ENCODE results near the gene CSF2RB.

Gene CSF2RB

GRCh38 chr22:36921309-36922104, 8.1 kb downstream of the CSF2RB start:
- no peaks in the 10 kb centered on the region for H3K4me1 ChIP-seq (ENCODE audit: insufficient read depth, low read length, poor library complexity, severe bottlenecking)
- H3F3A ChIP-seq (ENCODE audit: low read depth) = no peaks in the 10 kb centered on the region
- H3K36me3 ChIP-seq (ENCODE audit: insufficient read depth, low read length) = no peaks in the 10 kb centered on the region
- TF ChIP-seq EZH2phosphoT487 (IDR thresholded peaks at IDR 0.05; ENCODE audit: borderline replicate concordance) (no peak), CTCF (conservative IDR thresholded peaks at IDR 0.05; ENCODE audit: low read length) (no peak)
- H3K4me3 ChIP-seq (ENCODE audit: low read length, poor library complexity, severe bottlenecking) = no peak overlapping the region
- H3K9me3 ChIP-seq (ENCODE audit: insufficient read depth, low read depth, low read length) = no peaks in the 10 kb centered on the region
- H3K79me2 ChIP-seq (ENCODE audit: insufficient read depth, low read length) = no peaks in the 10 kb centered on the region
- H2AFZ ChIP-seq (ENCODE audit: low read length) = no peak overlapping the region
- H3K27me3 ChIP-seq (ENCODE audit: insufficient read depth, low read length, poor library complexity, severe bottlenecking) = no peaks in the 10 kb centered on the region
- no peaks in the 10 kb centered on the region for H3K9me2 ChIP-seq (replicated peaks; ENCODE audit: low read depth, low read length)
- H3K9ac ChIP-seq (ENCODE audit: low read depth, low read length, poor library complexity, severe bottlenecking) = no peak overlapping the region
- no peak overlapping the region for H3K4me2 ChIP-seq (ENCODE audit: low read depth, low read length, poor library complexity, severe bottlenecking)
- H4K20me1 ChIP-seq (ENCODE audit: insufficient read depth, low read length, poor library complexity, severe bottlenecking) = no peaks in the 10 kb centered on the region

- Histone ChIP-seq H2AFZ (ENCODE audit: low read length) (no peak overlapping the region), H3K9me2 (replicated peaks; ENCODE audit: low read depth, low read length) (no peaks in the 10 kb centered on the region), H4K20me1 (ENCODE audit: insufficient read depth, low read length, poor library complexity, severe bottlenecking) (no peaks in the 10 kb centered on the region), H3K4me2 (ENCODE audit: low read depth, low read length, poor library complexity, severe bottlenecking) (no peak overlapping the region), H3K79me2 (ENCODE audit: insufficient read depth, low read length) (no peaks in the 10 kb centered on the region), H3F3A (ENCODE audit: low read depth) (no peaks in the 10 kb centered on the region), H3K4me1 (ENCODE audit: insufficient read depth, low read length, poor library complexity, severe bottlenecking) (no peaks in the 10 kb centered on the region), H3K9me3 (ENCODE audit: insufficient read depth, low read depth, low read length) (no peaks in the 10 kb centered on the region), H3K27me3 (ENCODE audit: insufficient read depth, low read length, poor library complexity, severe bottlenecking) (no peaks in the 10 kb centered on the region), H3K4me3 (ENCODE audit: low read length, poor library complexity, severe bottlenecking) (no peak overlapping the region), H3K36me3 (ENCODE audit: insufficient read depth, low read length) (no peaks in the 10 kb centered on the region), H3K9ac (ENCODE audit: low read depth, low read length, poor library complexity, severe bottlenecking) (no peak overlapping the region)
- TF ChIP-seq EZH2phosphoT487 (IDR thresholded peaks at IDR 0.05; ENCODE audit: borderline replicate concordance) (no peak), CTCF (conservative IDR thresholded peaks at IDR 0.05; ENCODE audit: low read length) (no peak)
Observed at GRCh38 chr22:36922105-36922608, 8.7 kb downstream of the CSF2RB start.

- Histone ChIP-seq H3K9ac (ENCODE audit: low read depth, low read length, poor library complexity, severe bottlenecking) (no peak overlapping the region), H3K79me2 (ENCODE audit: insufficient read depth, low read length) (no peaks in the 10 kb centered on the region), H3K9me2 (replicated peaks; ENCODE audit: low read depth, low read length) (no peaks in the 10 kb centered on the region), H3F3A (ENCODE audit: low read depth) (no peaks in the 10 kb centered on the region), H3K4me2 (ENCODE audit: low read depth, low read length, poor library complexity, severe bottlenecking) (no peak overlapping the region), H3K9me3 (ENCODE audit: insufficient read depth, low read depth, low read length) (no peaks in the 10 kb centered on the region), H2AFZ (ENCODE audit: low read length) (no peak overlapping the region), H3K4me3 (ENCODE audit: low read length, poor library complexity, severe bottlenecking) (no peak overlapping the region), H3K27me3 (ENCODE audit: insufficient read depth, low read length, poor library complexity, severe bottlenecking) (no peaks in the 10 kb centered on the region), H3K36me3 (ENCODE audit: insufficient read depth, low read length) (no peaks in the 10 kb centered on the region), H3K4me1 (ENCODE audit: insufficient read depth, low read length, poor library complexity, severe bottlenecking) (no peaks in the 10 kb centered on the region), H4K20me1 (ENCODE audit: insufficient read depth, low read length, poor library complexity, severe bottlenecking) (no peaks in the 10 kb centered on the region)
- no peak for TF ChIP-seq CTCF (conservative IDR thresholded peaks at IDR 0.05; ENCODE audit: low read length)
- TF ChIP-seq EZH2phosphoT487 (IDR thresholded peaks at IDR 0.05; ENCODE audit: borderline replicate concordance) = no peak
Observed at GRCh38 chr22:36922711-36923110, 9.3 kb downstream of the CSF2RB start.

Measured in Loucy (cell line).